GM23338 (cell line): Measurements from ENCODE around the gene TBKBP1. TPM values are rescaled to one million over a fixed set of nuclear protein-coding genes. Genes with fewer than 3 reads are reported as not detected.
A peak's percentile ranks its signal among the peaks of the same experiment; 100 is the strongest.

Experiments
- ATAC-seq: fragments of 200-7000 bp; cut with Tn5 transposase; 3 replicates; pipeline ENCODE4 v1.9.1; 2020
- DNase-seq: peaks from one replicate; pipeline ENCODE4 v3.0.0-alpha.2; 2015; ENCODE audit warnings: low spot score
- H2AFZ ChIP-seq: fragments of 200-600 bp; sonication (generic); 2 replicates; pipeline ENCODE4 v1.8.0; 2016; ENCODE audit warnings: antibody characterized with exemption, mild to moderate bottlenecking, moderate library complexity
- H3F3A ChIP-seq: fragments of 200-600 bp; sonication (generic); replicated peaks from 2 replicates; pipeline ENCODE4 v1.8.0; 2017; ENCODE audit warnings: antibody characterized with exemption, mixed run types, low read depth
- H3K27ac ChIP-seq: fragments of 200-600 bp; sonication (generic); 2 replicates; pipeline ENCODE4 v1.6.1; 2016; ENCODE audit warnings: low read depth
- H3K27me3 ChIP-seq: fragments of 200-600 bp; sonication (generic); 2 replicates; pipeline ENCODE4 v1.8.0; 2016; ENCODE audit warnings: mild to moderate bottlenecking, mixed run types, moderate library complexity; ENCODE audit not compliant: insufficient read depth
- H3K36me3 ChIP-seq: fragments of 200-600 bp; sonication (generic); 2 replicates; pipeline ENCODE4 v1.8.0; 2016; ENCODE audit warnings: mild to moderate bottlenecking; ENCODE audit not compliant: insufficient read depth
- H3K4me1 ChIP-seq: fragments of 200-600 bp; sonication (generic); 2 replicates; pipeline ENCODE4 v1.8.0; 2016; ENCODE audit warnings: mild to moderate bottlenecking, moderate library complexity; ENCODE audit not compliant: insufficient read depth
- H3K4me2 ChIP-seq: fragments of 200-600 bp; sonication (generic); 2 replicates; pipeline ENCODE4 v1.7.1; 2017; ENCODE audit warnings: mixed run types
- H3K4me3 ChIP-seq: fragments of 200-600 bp; sonication (generic); 2 replicates; pipeline ENCODE4 v1.6.1; 2016; ENCODE audit warnings: mixed run types
- H3K79me2 ChIP-seq: fragments of 200-600 bp; sonication (generic); replicated peaks from 2 replicates; pipeline ENCODE4 v1.8.0; 2017; ENCODE audit warnings: mild to moderate bottlenecking; ENCODE audit not compliant: insufficient read depth
- H3K9me2 ChIP-seq: fragments of 200-600 bp; sonication (generic); 2 replicates; pipeline ENCODE4 v1.8.0; 2017; ENCODE audit not compliant: insufficient read depth
- H4K20me1 ChIP-seq: fragments of 200-600 bp; sonication (generic); replicated peaks from 2 replicates; pipeline ENCODE4 v1.8.0; 2017; ENCODE audit warnings: mild to moderate bottlenecking; ENCODE audit not compliant: insufficient read depth
- H3K27ac Mint-ChIP-seq: 2 replicates; pipeline ENCODE4 v1.8.0; 2020; ENCODE audit warnings: inconsistent platforms, mild to moderate bottlenecking, moderate library complexity, mixed read lengths
- H3K27me3 Mint-ChIP-seq: 3 replicates; pipeline ENCODE4 v1.8.0; 2022; ENCODE audit warnings: low read depth, mild to moderate bottlenecking, moderate library complexity, mixed read lengths, inconsistent platforms; ENCODE audit not compliant: insufficient read depth, poor library complexity
- H3K36me3 Mint-ChIP-seq: 3 replicates; pipeline ENCODE4 v1.8.0; 2021; ENCODE audit warnings: low read depth, mild to moderate bottlenecking, inconsistent platforms, moderate library complexity, mixed read lengths
- H3K4me1 Mint-ChIP-seq: 3 replicates; pipeline ENCODE4 v1.8.0; 2020; ENCODE audit warnings: mild to moderate bottlenecking, inconsistent platforms, mixed read lengths
- H3K4me3 Mint-ChIP-seq: 3 replicates; pipeline ENCODE4 v1.8.0; 2021; ENCODE audit warnings: moderate library complexity, mild to moderate bottlenecking, inconsistent platforms, mixed read lengths
- H3K9me3 Mint-ChIP-seq: 3 replicates; pipeline ENCODE4 v1.8.0; 2020; ENCODE audit warnings: moderate library complexity, mild to moderate bottlenecking, inconsistent platforms, mixed read lengths
- CREB1 ChIP-seq: fragments of 250-450 bp; sonication (Bioruptor Pico); IDR thresholded peaks from 2 replicates; pipeline ENCODE4 v1.5.0; 2020; ENCODE audit warnings: low read depth, mild to moderate bottlenecking, moderate library complexity
- EZH2 ChIP-seq: fragments of 200-600 bp; sonication (generic); IDR thresholded peaks from one replicate; pipeline ENCODE4 v1.8.0; 2017; ENCODE audit warnings: antibody characterized with exemption, mild to moderate bottlenecking, low read depth; ENCODE audit not compliant: unreplicated experiment
- EZH2phosphoT487 ChIP-seq: fragments of 200-600 bp; sonication (generic); IDR thresholded peaks from one replicate; pipeline ENCODE4 v1.8.1; 2018; ENCODE audit warnings: antibody characterized with exemption; ENCODE audit not compliant: unreplicated experiment
- JUNB ChIP-seq: IDR thresholded peaks from one replicate; pipeline ENCODE4 v1.6.1; 2016; ENCODE audit warnings: antibody characterized with exemption; ENCODE audit not compliant: unreplicated experiment
- NANOG ChIP-seq: IDR thresholded peaks from 2 replicates; pipeline ENCODE4 v1.6.1; 2016; ENCODE audit warnings: antibody characterized with exemption, borderline replicate concordance
- POLR2AphosphoS5 ChIP-seq: IDR thresholded peaks from 2 replicates; pipeline ENCODE4 v1.6.1; 2016; ENCODE audit warnings: antibody characterized with exemption, low read depth
- ZNF114 ChIP-seq: fragments of 250-450 bp; sonication (Bioruptor Pico); IDR thresholded peaks from 2 replicates; pipeline ENCODE4 v1.5.0; 2020; ENCODE audit warnings: mild to moderate bottlenecking, moderate library complexity
- ZNF331 ChIP-seq: fragments of 250-450 bp; sonication (Bioruptor Pico); IDR thresholded peaks from 2 replicates; pipeline ENCODE4 v1.5.0; 2020; ENCODE audit warnings: low read depth, mild to moderate bottlenecking, moderate library complexity
- polyA plus RNA-seq: library from polyadenylated mRNA; unstranded; fragments of >200 nt; fragmentation: Nextera tagmentation; extraction: Ambion mirVana; gene quantifications from 2 replicates; pipeline ENCODE4 v1.2.1, GENCODE V29; 2016
- total RNA-seq: library from RNA; depleted of rRNA; stranded (reverse); fragments of >200 nt; shearing (Covaris generic); gene quantifications from 2 replicates; pipeline ENCODE4 v1.2.3, GENCODE V29; 2014
- TF ChIP-seq, protein P1 (sequence below): fragments of 250-450 bp; sonication (Bioruptor Pico); IDR thresholded peaks from 2 replicates; pipeline ENCODE4 v1.5.0; 2020; ENCODE audit warnings: mild to moderate bottlenecking, moderate library complexity
- TF ChIP-seq, protein P2 (sequence below), 2 experiments: fragments of 200-600 bp in 1 of 2; sonication (generic) in 1 of 2; conservative IDR thresholded peaks; 2 replicates each; pipeline versions ENCODE4 v1.5.1 to v1.6.1; 2016 to 2017; ENCODE audit warnings: antibody characterized with exemption in 2 of 2, low read depth in 2 of 2, mild to moderate bottlenecking in 2 of 2, moderate library complexity in 1 of 2
- TF ChIP-seq, protein P3 (sequence below): IDR thresholded peaks from 2 replicates; pipeline ENCODE4 v1.6.1; 2016; ENCODE audit warnings: antibody characterized with exemption
- TF ChIP-seq, protein P4 (sequence below): IDR thresholded peaks from one replicate; pipeline ENCODE4 v1.6.1; 2018; ENCODE audit warnings: antibody characterized with exemption; ENCODE audit not compliant: unreplicated experiment

TBKBP1 gene
- total and polyA plus RNA-seq, 2 experiments from 2014 or later = 2.5 to 12.1 TPM

DNA sequence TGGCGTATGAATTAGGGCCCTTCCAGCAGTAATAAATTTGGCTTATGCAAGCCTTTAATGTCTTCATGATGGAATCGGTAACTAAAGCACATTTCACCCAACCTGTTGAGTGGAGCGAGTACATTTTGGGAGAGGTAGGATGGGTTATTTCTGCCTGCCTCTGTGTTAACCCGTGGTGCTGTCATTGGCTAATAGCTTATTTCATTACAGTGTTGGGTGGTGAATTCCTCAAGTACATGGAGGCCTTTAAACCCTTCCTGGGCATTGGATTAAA is 17.8 kb upstream of the TBKBP1 start (continued):
- TF ChIP-seq, protein P1, sequence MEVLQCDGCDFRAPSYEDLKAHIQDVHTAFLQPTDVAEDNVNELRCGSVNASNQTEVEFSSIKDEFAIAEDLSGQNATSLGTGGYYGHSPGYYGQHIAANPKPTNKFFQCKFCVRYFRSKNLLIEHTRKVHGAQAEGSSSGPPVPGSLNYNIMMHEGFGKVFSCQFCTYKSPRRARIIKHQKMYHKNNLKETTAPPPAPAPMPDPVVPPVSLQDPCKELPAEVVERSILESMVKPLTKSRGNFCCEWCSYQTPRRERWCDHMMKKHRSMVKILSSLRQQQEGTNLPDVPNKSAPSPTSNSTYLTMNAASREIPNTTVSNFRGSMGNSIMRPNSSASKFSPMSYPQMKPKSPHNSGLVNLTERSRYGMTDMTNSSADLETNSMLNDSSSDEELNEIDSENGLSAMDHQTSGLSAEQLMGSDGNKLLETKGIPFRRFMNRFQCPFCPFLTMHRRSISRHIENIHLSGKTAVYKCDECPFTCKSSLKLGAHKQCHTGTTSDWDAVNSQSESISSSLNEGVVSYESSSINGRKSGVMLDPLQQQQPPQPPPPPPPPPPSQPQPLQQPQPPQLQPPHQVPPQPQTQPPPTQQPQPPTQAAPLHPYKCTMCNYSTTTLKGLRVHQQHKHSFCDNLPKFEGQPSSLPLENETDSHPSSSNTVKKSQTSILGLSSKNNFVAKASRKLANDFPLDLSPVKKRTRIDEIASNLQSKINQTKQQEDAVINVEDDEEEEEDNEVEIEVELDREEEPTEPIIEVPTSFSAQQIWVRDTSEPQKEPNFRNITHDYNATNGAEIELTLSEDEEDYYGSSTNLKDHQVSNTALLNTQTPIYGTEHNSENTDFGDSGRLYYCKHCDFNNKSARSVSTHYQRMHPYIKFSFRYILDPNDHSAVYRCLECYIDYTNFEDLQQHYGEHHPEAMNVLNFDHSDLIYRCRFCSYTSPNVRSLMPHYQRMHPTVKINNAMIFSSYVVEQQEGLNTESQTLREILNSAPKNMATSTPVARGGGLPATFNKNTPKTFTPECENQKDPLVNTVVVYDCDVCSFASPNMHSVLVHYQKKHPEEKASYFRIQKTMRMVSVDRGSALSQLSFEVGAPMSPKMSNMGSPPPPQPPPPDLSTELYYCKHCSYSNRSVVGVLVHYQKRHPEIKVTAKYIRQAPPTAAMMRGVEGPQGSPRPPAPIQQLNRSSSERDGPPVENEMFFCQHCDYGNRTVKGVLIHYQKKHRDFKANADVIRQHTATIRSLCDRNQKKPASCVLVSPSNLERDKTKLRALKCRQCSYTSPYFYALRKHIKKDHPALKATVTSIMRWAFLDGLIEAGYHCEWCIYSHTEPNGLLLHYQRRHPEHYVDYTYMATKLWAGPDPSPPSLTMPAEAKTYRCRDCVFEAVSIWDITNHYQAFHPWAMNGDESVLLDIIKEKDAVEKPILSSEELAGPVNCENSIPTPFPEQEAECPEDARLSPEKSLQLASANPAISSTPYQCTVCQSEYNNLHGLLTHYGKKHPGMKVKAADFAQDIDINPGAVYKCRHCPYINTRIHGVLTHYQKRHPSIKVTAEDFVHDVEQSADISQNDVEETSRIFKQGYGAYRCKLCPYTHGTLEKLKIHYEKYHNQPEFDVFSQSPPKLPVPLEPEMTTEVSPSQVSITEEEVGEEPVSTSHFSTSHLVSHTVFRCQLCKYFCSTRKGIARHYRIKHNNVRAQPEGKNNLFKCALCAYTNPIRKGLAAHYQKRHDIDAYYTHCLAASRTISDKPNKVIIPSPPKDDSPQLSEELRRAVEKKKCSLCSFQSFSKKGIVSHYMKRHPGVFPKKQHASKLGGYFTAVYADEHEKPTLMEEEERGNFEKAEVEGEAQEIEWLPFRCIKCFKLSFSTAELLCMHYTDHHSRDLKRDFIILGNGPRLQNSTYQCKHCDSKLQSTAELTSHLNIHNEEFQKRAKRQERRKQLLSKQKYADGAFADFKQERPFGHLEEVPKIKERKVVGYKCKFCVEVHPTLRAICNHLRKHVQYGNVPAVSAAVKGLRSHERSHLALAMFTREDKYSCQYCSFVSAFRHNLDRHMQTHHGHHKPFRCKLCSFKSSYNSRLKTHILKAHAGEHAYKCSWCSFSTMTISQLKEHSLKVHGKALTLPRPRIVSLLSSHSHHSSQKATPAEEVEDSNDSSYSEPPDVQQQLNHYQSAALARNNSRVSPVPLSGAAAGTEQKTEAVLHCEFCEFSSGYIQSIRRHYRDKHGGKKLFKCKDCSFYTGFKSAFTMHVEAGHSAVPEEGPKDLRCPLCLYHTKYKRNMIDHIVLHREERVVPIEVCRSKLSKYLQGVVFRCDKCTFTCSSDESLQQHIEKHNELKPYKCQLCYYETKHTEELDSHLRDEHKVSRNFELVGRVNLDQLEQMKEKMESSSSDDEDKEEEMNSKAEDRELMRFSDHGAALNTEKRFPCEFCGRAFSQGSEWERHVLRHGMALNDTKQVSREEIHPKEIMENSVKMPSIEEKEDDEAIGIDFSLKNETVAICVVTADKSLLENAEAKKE (CRISPR knock-in tag) = no peak
- TF ChIP-seq, protein P2, sequence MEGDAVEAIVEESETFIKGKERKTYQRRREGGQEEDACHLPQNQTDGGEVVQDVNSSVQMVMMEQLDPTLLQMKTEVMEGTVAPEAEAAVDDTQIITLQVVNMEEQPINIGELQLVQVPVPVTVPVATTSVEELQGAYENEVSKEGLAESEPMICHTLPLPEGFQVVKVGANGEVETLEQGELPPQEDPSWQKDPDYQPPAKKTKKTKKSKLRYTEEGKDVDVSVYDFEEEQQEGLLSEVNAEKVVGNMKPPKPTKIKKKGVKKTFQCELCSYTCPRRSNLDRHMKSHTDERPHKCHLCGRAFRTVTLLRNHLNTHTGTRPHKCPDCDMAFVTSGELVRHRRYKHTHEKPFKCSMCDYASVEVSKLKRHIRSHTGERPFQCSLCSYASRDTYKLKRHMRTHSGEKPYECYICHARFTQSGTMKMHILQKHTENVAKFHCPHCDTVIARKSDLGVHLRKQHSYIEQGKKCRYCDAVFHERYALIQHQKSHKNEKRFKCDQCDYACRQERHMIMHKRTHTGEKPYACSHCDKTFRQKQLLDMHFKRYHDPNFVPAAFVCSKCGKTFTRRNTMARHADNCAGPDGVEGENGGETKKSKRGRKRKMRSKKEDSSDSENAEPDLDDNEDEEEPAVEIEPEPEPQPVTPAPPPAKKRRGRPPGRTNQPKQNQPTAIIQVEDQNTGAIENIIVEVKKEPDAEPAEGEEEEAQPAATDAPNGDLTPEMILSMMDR (conservative IDR thresholded peaks at IDR 0.05; ENCODE audit: low read depth in 2 of 2) = no peak

DNA sequence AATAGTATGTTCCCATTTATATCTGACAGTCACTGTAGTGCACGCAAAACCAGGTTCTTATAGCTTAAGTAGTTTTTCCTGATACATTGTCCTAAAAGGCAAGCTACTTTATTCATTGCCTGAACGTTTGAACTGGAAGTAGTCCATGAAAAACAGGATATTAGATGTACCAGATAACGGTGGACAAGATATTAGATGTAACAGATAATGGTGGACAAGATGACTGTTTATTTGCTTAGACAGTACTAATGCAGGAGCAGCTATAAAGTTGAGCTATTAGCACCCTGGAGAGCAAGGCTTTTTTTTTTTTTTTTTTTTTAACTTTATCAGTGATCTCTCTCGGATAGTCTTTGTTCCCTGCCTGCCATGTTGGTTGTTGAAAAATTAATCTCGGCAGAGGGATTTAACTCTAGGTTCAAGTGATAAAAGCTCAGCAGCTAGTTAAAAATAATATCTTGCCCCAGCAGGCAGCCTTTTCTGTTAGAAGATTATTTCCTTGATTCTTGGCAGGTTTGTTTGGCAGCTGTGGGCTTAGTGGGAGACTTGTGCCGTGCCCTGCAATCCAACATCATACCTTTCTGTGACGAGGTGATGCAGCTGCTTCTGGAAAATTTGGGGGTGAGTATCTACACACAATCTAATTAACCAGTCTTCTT is 17.3 kb upstream of the TBKBP1 start:
- Histone ChIP-seq H4K20me1 (peaks cover 37% of the 10 kb centered on the region), H3K4me1 (no peaks in the 10 kb centered on the region), H3F3A (peaks cover 54% of the 10 kb centered on the region), H3K27ac (peak overlapping the region; percentile 12; the same call in 1 of the 2 replicates), H3K36me3 (peaks cover 97% of the 10 kb centered on the region), H2AFZ (no peak overlapping the region), H3K27me3 (no peaks in the 10 kb centered on the region), H3K4me3 (no peak overlapping the region), H3K4me2 (no peak overlapping the region), H3K9me2 (no peaks in the 10 kb centered on the region), H3K79me2 (peaks cover 25% of the 10 kb centered on the region)
- Mint-ChIP-seq H3K36me3 (peaks cover 98% of the 10 kb centered on the region), H3K4me3 (no peak overlapping the region), H3K27me3 (peaks cover 10% of the 10 kb centered on the region), H3K4me1 (no peaks in the 10 kb centered on the region), H3K27ac (no peak overlapping the region), H3K9me3 (no peaks in the 10 kb centered on the region)
- ATAC-seq (no peak), DNase-seq (no peak)
- TF ChIP-seq, protein P3, sequence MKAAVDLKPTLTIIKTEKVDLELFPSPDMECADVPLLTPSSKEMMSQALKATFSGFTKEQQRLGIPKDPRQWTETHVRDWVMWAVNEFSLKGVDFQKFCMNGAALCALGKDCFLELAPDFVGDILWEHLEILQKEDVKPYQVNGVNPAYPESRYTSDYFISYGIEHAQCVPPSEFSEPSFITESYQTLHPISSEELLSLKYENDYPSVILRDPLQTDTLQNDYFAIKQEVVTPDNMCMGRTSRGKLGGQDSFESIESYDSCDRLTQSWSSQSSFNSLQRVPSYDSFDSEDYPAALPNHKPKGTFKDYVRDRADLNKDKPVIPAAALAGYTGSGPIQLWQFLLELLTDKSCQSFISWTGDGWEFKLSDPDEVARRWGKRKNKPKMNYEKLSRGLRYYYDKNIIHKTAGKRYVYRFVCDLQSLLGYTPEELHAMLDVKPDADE = no peak
- no peak for TF ChIP-seq EZH2
- TF ChIP-seq NANOG = no peak
- no peak for TF ChIP-seq POLR2AphosphoS5
- no peak for TF ChIP-seq JUNB
- no peak for TF ChIP-seq EZH2phosphoT487
- no peak for TF ChIP-seq ZNF331 (CRISPR knock-in tag)
- TF ChIP-seq, protein P4, sequence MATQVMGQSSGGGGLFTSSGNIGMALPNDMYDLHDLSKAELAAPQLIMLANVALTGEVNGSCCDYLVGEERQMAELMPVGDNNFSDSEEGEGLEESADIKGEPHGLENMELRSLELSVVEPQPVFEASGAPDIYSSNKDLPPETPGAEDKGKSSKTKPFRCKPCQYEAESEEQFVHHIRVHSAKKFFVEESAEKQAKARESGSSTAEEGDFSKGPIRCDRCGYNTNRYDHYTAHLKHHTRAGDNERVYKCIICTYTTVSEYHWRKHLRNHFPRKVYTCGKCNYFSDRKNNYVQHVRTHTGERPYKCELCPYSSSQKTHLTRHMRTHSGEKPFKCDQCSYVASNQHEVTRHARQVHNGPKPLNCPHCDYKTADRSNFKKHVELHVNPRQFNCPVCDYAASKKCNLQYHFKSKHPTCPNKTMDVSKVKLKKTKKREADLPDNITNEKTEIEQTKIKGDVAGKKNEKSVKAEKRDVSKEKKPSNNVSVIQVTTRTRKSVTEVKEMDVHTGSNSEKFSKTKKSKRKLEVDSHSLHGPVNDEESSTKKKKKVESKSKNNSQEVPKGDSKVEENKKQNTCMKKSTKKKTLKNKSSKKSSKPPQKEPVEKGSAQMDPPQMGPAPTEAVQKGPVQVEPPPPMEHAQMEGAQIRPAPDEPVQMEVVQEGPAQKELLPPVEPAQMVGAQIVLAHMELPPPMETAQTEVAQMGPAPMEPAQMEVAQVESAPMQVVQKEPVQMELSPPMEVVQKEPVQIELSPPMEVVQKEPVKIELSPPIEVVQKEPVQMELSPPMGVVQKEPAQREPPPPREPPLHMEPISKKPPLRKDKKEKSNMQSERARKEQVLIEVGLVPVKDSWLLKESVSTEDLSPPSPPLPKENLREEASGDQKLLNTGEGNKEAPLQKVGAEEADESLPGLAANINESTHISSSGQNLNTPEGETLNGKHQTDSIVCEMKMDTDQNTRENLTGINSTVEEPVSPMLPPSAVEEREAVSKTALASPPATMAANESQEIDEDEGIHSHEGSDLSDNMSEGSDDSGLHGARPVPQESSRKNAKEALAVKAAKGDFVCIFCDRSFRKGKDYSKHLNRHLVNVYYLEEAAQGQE = no peak
- TF ChIP-seq CREB1 (CRISPR knock-in tag) = no peak
- no peak for TF ChIP-seq ZNF114 (CRISPR knock-in tag)
